Parathyroid adenoma (tissue), 2 donors: ENCODE results near the gene NPAS3.

Experiments
- H2AFZ ChIP-seq: fragments of 300-600 bp; sonication (generic); one replicate; pipeline ENCODE4 v1.7.0; 2017; ENCODE audit warnings: antibody characterized with exemption, mild to moderate bottlenecking
- H3K27ac ChIP-seq: fragments of 300-600 bp; sonication (generic); one replicate; pipeline ENCODE4 v1.7.0; 2017
- H3K27me3 ChIP-seq: fragments of 300-600 bp; sonication (generic); one replicate; pipeline ENCODE4 v1.7.0; 2017; ENCODE audit warnings: low read length; ENCODE audit not compliant: control insufficient read depth, insufficient read depth
- H3K36me3 ChIP-seq: fragments of 300-600 bp; sonication (generic); one replicate; pipeline ENCODE4 v1.7.0; 2017; ENCODE audit warnings: low read length; ENCODE audit not compliant: control insufficient read depth, insufficient read depth
- H3K4me1 ChIP-seq: fragments of 300-600 bp; sonication (generic); one replicate; pipeline ENCODE4 v1.7.0; 2017; ENCODE audit warnings: control low read depth
- H3K4me2 ChIP-seq: fragments of 300-600 bp; sonication (generic); one replicate; pipeline ENCODE4 v1.7.0; 2017; ENCODE audit warnings: low read length
- H3K4me3 ChIP-seq: fragments of 300-600 bp; sonication (generic); one replicate; pipeline ENCODE4 v1.7.0; 2017; ENCODE audit warnings: low read depth, low read length
- H3K79me2 ChIP-seq: fragments of 300-600 bp; sonication (generic); one replicate; pipeline ENCODE4 v1.7.0; 2017; ENCODE audit warnings: control low read depth
- H3K9ac ChIP-seq: fragments of 300-600 bp; sonication (generic); one replicate; pipeline ENCODE4 v1.7.0; 2017; ENCODE audit warnings: mild to moderate bottlenecking
- H3K9me3 ChIP-seq: fragments of 300-600 bp; sonication (generic); one replicate; pipeline ENCODE4 v1.7.0; 2017; ENCODE audit warnings: low read length; ENCODE audit not compliant: control insufficient read depth
- CTCF ChIP-seq: fragments of 300-600 bp; sonication (generic); IDR thresholded peaks from one replicate; pipeline ENCODE4 v1.7.0; 2017; ENCODE audit warnings: antibody characterized with exemption, mild to moderate bottlenecking
- donor health status: primary hyperparathyroidism.

The NPAS3 gene

GRCh38 chr14:33524244-33524643 is 585.6 kb downstream of the NPAS3 start:
- Histone ChIP-seq H3K9ac (no peak overlapping the region), H2AFZ (no peak overlapping the region), H3K4me3 (no peak overlapping the region), H3K36me3 (no peaks in the 10 kb centered on the region), H3K4me2 (no peak overlapping the region), H3K79me2 (no peaks in the 10 kb centered on the region), H3K27ac (no peak overlapping the region), H3K4me1 (no peaks in the 10 kb centered on the region), H3K9me3 (no peaks in the 10 kb centered on the region), H3K27me3 (no peaks in the 10 kb centered on the region)
- no peak for TF ChIP-seq CTCF

- Histone ChIP-seq H3K27ac (no peak overlapping the region), H3K27me3 (no peaks in the 10 kb centered on the region), H3K4me1 (no peaks in the 10 kb centered on the region), H3K79me2 (no peaks in the 10 kb centered on the region), H3K9ac (no peak overlapping the region), H3K9me3 (no peaks in the 10 kb centered on the region), H3K36me3 (no peaks in the 10 kb centered on the region), H3K4me2 (no peak overlapping the region), H2AFZ (no peak overlapping the region), H3K4me3 (no peak overlapping the region)
- no peak for TF ChIP-seq CTCF
These were observed 586.9 kb downstream of the NPAS3 start for GRCh38 chr14:33525626-33526025.

- Histone ChIP-seq H2AFZ (no peak overlapping the region), H3K79me2 (no peaks in the 10 kb centered on the region), H3K9ac (no peak overlapping the region), H3K9me3 (no peaks in the 10 kb centered on the region), H3K4me2 (no peak overlapping the region), H3K27me3 (no peaks in the 10 kb centered on the region), H3K36me3 (no peaks in the 10 kb centered on the region), H3K27ac (no peak overlapping the region), H3K4me1 (no peaks in the 10 kb centered on the region), H3K4me3 (no peak overlapping the region)
- TF ChIP-seq CTCF: no peak
These were observed 588.5 kb downstream of the NPAS3 start for GRCh38 chr14:33527023-33527634.

- no peak for TF ChIP-seq CTCF
These were observed 590.0 kb downstream of the NPAS3 start for GRCh38 chr14:33528655-33529054.

More at GRCh38 chr14:33528655-33529054, 590.0 kb downstream of the NPAS3 start:
- no peak overlapping the region for H3K4me3 ChIP-seq
- H3K36me3 ChIP-seq: no peaks in the 10 kb centered on the region
- no peaks in the 10 kb centered on the region for H3K27me3 ChIP-seq
- no peak overlapping the region for H3K27ac ChIP-seq
- no peaks in the 10 kb centered on the region for H3K9me3 ChIP-seq
- no peak overlapping the region for H2AFZ ChIP-seq
- no peaks in the 10 kb centered on the region for H3K4me1 ChIP-seq
- H3K79me2 ChIP-seq: no peaks in the 10 kb centered on the region
- no peak overlapping the region for H3K9ac ChIP-seq
- H3K4me2 ChIP-seq: no peak overlapping the region
